Colonic mucosa (tissue), 4 donors: ENCODE results near the gene METRNL. TPM values are rescaled to one million over a fixed set of nuclear protein-coding genes. Genes with fewer than 3 reads are reported as not detected.

ENCODE experiments used
- DNase-seq: peaks from one replicate; pipeline ENCODE4 v3.0.0-alpha.2; 2020
- H3K27ac ChIP-seq: fragments of 200-600 bp; one replicate; pipeline ENCODE4 v1.8.0; 2021
- H3K27me3 ChIP-seq: fragments of 200-600 bp; one replicate; pipeline ENCODE4 v1.8.0; 2021
- H3K36me3 ChIP-seq: fragments of 200-600 bp; one replicate; pipeline ENCODE4 v1.8.0; 2021
- H3K4me1 ChIP-seq: fragments of 200-600 bp; one replicate; pipeline ENCODE4 v1.8.0; 2021; ENCODE audit warnings: mild to moderate bottlenecking
- H3K4me3 ChIP-seq: fragments of 200-600 bp; one replicate; pipeline ENCODE4 v1.8.0; 2021
- H3K9ac ChIP-seq, 2 donors: one replicate each; pipeline ENCODE4 v1.7.0; 2013; ENCODE audit warnings: control low read depth in 2 of 2, low read depth in 2 of 2, low read length in 2 of 2
- H3K9me3 ChIP-seq: fragments of 200-600 bp; one replicate; pipeline ENCODE4 v1.8.0; 2021
- intact Hi-C: fragments of 100-400 bp; cut with DNase I; formaldehyde crosslinking; loops from one replicate; pipeline ENCODE4 v1.14.1; 2022
- total RNA-seq, 2 donors: library from RNA; stranded (reverse); fragmentation: NEBNext Ultra II Directional in 1 of 2; extraction: Animal tissue kit (Norgen Biotek cat#: 25700) in 1 of 2; gene quantifications; one replicate each; pipeline ENCODE4 v1.2.1, GENCODE V29; 2021
- TF ChIP-seq, protein P1 (sequence below): fragments of 200-600 bp; IDR thresholded peaks from one replicate; pipeline ENCODE4 v1.8.0; 2022; ENCODE audit warnings: antibody characterized with exemption, mild to moderate bottlenecking
- donor health status: healthy.
- donor health status: DM: no; HTN: no; CAD: no.
- donor health status: DM: no; HTN: no; CAD: no.

Gene METRNL
- total RNA-seq, 2 donors from 2014 or later: 84.2 to 87.2 TPM

DNA sequence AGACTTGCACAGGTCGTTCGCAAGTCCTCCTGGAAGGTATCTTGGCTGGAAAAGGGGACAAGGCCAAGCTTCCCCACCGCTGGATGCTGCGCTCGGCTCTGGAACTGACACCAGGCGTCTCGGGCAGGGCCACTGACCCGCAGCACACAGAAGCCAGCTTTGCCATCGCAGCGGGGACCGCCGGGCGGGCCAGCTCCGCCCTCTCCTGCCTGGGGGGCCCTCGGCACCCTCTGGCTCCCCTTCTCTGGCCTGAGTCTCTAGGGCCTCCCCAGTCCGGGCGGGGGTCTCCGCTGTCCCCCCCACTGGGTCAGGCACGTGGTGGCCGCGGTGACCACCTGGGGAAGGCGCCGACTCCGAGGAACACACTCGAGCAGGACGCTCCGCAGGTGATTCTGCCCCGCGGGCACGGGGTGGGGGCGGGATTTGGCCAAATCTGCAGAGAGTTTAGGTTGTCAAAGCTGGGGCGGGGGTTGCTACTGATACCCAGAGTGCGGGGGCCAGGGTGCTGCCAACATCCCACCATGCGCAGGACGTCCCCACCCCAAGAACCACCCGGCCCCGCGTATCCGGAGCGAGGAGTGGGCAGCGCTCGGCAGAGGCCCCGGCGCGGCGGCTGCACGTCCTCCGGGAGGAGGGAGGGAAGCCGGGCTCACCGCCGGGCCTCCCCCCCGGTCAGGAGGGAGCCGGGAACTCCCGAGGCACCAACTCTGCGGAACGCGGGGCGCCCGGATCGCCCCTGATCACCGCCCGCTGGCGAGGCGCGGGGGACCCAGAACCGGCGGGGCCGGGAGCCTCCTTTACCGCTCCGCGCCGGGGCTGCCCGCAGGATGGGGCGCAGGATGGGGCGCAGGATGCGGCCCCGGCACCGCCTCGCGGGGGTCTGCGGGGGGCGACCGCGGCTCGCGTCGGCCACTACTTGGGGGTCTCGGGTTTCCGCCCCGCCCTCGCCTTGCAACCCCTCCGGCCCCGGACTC lies 744 bp upstream of the METRNL start:
- no peaks in the 10 kb centered on the region for H3K36me3 ChIP-seq
- H3K9me3 ChIP-seq: no peaks in the 10 kb centered on the region
- peak; percentile 49 for DNase-seq
- peaks cover 17% of the 10 kb centered on the region for H3K27me3 ChIP-seq
- H3K4me3 ChIP-seq: peak overlapping the region; percentile 76
- intact Hi-C loops: no loop called here
- peaks cover 15% of the 10 kb centered on the region for H3K4me1 ChIP-seq
- H3K27ac ChIP-seq: no peak overlapping the region
- TF ChIP-seq, protein P1, sequence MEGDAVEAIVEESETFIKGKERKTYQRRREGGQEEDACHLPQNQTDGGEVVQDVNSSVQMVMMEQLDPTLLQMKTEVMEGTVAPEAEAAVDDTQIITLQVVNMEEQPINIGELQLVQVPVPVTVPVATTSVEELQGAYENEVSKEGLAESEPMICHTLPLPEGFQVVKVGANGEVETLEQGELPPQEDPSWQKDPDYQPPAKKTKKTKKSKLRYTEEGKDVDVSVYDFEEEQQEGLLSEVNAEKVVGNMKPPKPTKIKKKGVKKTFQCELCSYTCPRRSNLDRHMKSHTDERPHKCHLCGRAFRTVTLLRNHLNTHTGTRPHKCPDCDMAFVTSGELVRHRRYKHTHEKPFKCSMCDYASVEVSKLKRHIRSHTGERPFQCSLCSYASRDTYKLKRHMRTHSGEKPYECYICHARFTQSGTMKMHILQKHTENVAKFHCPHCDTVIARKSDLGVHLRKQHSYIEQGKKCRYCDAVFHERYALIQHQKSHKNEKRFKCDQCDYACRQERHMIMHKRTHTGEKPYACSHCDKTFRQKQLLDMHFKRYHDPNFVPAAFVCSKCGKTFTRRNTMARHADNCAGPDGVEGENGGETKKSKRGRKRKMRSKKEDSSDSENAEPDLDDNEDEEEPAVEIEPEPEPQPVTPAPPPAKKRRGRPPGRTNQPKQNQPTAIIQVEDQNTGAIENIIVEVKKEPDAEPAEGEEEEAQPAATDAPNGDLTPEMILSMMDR: no peak
- peak overlapping the region; percentile 40 to 90 for H3K9ac ChIP-seq

DNA sequence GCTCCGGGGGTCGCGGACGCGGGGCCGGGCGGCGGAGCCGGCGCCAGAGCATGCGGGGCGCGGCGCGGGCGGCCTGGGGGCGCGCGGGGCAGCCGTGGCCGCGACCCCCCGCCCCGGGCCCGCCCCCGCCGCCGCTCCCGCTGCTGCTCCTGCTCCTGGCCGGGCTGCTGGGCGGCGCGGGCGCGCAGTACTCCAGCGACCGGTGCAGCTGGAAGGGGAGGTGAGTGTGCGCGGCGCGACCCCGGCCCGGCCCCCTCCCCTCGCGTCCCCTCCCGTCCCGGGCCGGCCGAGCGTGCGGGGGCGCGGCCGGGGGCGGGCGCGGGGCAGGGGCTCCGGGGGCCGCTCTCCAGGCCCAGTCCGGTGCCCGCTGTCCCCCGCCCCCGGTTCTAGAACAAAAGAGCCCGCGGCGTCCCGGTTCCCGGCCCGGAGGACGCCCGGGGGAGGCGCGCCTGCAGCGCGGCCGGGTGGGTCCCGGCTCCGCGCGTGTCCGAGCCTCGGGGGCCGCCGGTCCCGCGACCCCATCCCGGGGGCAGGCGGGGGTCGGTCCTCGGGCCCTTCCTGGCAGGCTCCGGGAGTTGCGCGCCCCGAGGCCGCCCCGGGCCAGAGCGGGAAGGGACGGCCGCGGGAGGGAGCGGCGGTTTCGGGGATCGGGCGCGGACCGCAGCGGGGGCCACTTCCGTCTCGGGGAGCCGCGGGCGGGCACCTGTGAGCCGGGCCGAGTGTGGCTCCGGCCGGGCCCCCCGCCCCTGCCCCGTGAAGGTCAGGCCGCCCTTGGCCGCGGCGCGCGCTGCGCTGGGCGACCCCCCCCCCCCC lies 563 bp downstream of the METRNL start:
- Histone ChIP-seq H3K4me3 (peak overlapping the region; percentile 76), H3K36me3 (peaks cover under 1% of the 10 kb centered on the region), H3K4me1 (peaks cover 28% of the 10 kb centered on the region), H3K27ac (peak overlapping the region; percentile 82), H3K9me3 (no peaks in the 10 kb centered on the region), H3K9ac (peak overlapping the region in 1 of 2 donors; percentile 97), H3K27me3 (peaks cover 17% of the 10 kb centered on the region)
- intact Hi-C loops: no loop called here
- TF ChIP-seq, protein P1: no peak
- DNase-seq: no peak

DNA sequence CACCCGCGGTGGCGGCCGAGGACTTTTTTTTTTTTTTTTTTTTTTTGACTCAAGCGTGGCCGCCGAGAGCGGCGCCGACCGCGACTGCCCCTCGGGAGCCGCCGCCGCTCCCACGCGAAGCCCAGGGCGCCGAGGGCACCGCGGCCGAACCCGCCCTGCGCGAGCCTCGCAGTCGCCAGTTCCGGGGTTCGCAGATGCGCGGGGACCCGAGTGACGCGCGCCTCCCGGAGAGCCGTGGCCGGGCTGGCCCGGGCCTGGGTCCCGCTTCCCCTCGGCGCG lies 1.1 kb downstream of the METRNL start:
- H3K4me1 ChIP-seq: peaks cover 29% of the 10 kb centered on the region
- H3K27me3 ChIP-seq: peaks cover 17% of the 10 kb centered on the region
- peak overlapping the region; percentile 82 for H3K27ac ChIP-seq
- H3K9me3 ChIP-seq: no peaks in the 10 kb centered on the region
- intact Hi-C loops: no loop called here
- TF ChIP-seq, protein P1: no peak
- H3K9ac ChIP-seq: peak overlapping the region in 1 of 2 donors; percentile 97
- peaks cover 6% of the 10 kb centered on the region for H3K36me3 ChIP-seq
- H3K4me3 ChIP-seq: peak overlapping the region; percentile 76
- no peak for DNase-seq

DNA sequence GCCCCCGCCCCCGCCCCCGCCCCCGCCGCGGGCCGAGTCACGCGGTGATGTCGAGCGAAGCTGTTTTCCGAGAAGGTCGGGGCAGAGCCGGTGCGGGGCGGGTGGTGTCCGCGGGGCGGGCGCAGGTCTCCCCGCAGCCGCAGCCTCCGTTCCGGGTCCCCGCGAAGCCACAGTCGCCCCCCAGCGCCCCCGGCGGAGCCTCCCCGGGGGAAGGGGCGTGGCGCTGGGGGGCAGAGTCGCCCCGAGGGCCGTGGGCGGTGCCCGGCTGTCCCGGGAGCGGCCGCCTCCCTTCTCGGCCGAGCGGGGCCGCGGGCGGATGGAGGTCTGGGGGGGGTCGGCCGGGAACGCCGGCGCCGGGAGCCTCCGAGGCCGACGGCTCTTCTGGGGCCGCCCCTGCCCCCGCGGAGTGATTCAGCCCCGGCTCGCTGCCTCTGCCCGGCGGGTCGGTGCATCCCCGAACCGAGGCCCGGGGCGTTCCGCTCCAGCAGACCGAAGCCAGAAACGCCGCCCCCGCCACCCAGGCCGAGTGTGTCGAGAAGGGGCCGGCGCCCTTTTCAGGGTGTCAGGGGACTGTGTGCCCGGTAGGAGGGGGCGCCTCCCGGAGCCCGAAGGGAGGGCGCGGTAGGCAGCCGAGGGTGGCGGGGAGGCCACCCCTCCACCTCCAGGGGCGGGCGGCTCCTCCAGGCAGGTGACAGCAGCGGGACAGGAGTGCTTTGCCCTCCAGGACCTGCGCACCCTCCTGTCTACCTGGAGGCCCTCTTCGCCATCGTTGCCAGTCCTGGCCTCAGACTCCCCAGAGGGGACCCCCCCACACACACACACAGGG lies 1.7 kb downstream of the METRNL start:
- TF ChIP-seq, protein P1: no peak
- peak overlapping the region; percentile 82 for H3K27ac ChIP-seq
- H3K9ac ChIP-seq: peak overlapping the region; percentile 75 to 97
- peaks cover 29% of the 10 kb centered on the region for H3K4me1 ChIP-seq
- intact Hi-C loops: no loop called here
- peaks cover 17% of the 10 kb centered on the region for H3K27me3 ChIP-seq
- no peaks in the 10 kb centered on the region for H3K9me3 ChIP-seq
- H3K36me3 ChIP-seq: peaks cover 6% of the 10 kb centered on the region
- peak; percentile 53 for DNase-seq
- peak overlapping the region; percentile 76 for H3K4me3 ChIP-seq
